ENCODE data around the gene NPIPA3. TPM values are rescaled to one million over a fixed set of nuclear protein-coding genes. Genes with fewer than 3 reads are reported as not detected.
"Not testable (repeated sequence)": the region's sequence is repeated elsewhere in the genome, so short reads cannot be mapped to it uniquely, and the experiment has no call there.

The NPIPA3 gene
- not detected for polyA plus RNA-seq (2013, experiment 1 of 2)
- polyA plus RNA-seq (2013, experiment 2 of 2) = 4.2 TPM

- not testable (repeated sequence) for H3K27ac ChIP-seq (ENCODE audit: low read depth, low read length); H3K9me3 ChIP-seq (ENCODE audit: insufficient read depth, low read depth, low read length); H3K9ac ChIP-seq (ENCODE audit: low read depth, low read length); H3K4me3 ChIP-seq (ENCODE audit: low read length); H3K27me3 ChIP-seq (ENCODE audit: insufficient read depth, low read length); H3K36me3 ChIP-seq (ENCODE audit: insufficient read depth, low read length); H3K4me1 ChIP-seq (ENCODE audit: insufficient read depth, low read length)
- WGBS = no CpG with 5 or more reads among the region's 73 CpGs
Observed at GRCh38 chr16:14703156-14704011, at the start of gene NPIPA3. NPIPA3 (plus strand) TSS chr16:14703411; CDS start chr16:14708944, 5,533 bp downstream.

GRCh38 chr16:14658063-14658462, 45.1 kb upstream of the NPIPA3 start:
- WGBS = 94% methylated on average over 2 of the region's 2 CpGs
- H3K4me1 ChIP-seq (ENCODE audit: insufficient read depth, low read length) = no peaks in the 10 kb centered on the region
- no peak overlapping the region for H3K27ac ChIP-seq (ENCODE audit: low read depth, low read length)
- H3K9me3 ChIP-seq (ENCODE audit: insufficient read depth, low read depth, low read length) = no peaks in the 10 kb centered on the region
- H3K9ac ChIP-seq (ENCODE audit: low read depth, low read length) = no peak overlapping the region
- no peak overlapping the region for H3K4me3 ChIP-seq (ENCODE audit: low read length)
- H3K36me3 ChIP-seq (ENCODE audit: insufficient read depth, low read length) = peaks cover 85% of the 10 kb centered on the region
- no peaks in the 10 kb centered on the region for H3K27me3 ChIP-seq (ENCODE audit: insufficient read depth, low read length)

DNA sequence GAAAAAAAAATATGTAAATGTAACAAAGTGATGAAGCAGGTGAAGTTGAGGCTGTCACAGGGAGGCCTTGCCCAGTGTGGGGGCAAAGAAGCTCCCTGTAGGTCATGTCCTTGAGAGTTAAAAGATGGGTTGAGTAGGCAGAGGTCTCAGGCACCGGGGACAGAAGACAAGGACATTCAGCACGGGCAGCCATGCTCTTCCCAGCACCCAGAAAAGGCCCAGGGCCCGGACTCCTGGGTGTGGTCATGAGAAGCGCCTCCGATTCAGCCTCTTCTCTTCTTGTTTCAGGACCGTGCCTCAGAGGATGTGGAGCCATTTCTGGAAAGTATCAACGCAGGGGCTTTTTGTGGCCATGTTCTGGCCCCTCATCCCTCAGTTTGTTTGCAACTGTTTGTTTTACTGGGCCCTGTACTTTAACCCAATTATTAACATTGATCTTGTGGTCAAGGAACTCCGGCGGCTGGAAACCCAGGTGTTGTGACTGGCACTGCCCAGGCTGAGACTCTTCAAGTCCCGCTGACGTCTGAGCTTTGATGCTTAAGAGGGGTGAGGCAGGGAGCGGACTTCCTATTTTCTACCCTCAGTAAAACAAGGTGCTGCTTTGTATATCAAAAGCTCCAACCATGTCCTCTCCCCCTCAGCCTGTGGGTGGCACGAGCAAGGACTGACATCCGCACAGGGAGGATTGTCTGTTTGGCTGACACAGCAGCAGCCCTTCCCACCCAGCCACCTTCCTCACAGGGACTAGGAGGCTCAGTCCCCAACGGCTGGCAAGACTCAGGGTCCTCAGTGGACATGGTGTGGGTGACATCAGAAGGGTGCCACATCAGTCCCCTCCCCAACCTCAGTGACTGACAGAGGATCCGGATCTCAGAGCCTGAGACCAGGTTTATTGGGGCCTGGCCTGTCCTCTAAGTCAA, 35.6 kb upstream of the NPIPA3 start:
- Histone ChIP-seq H3K9me3 (ENCODE audit: insufficient read depth, low read depth, low read length) (no peaks in the 10 kb centered on the region), H3K4me3 (ENCODE audit: low read length) (no peak overlapping the region), H3K36me3 (ENCODE audit: insufficient read depth, low read length) (peaks cover 62% of the 10 kb centered on the region), H3K4me1 (ENCODE audit: insufficient read depth, low read length) (no peaks in the 10 kb centered on the region), H3K27me3 (ENCODE audit: insufficient read depth, low read length) (no peaks in the 10 kb centered on the region), H3K27ac (ENCODE audit: low read depth, low read length) (no peak overlapping the region), H3K9ac (ENCODE audit: low read depth, low read length) (no peak overlapping the region)
- whole genome bisulfite sequencing = 94% methylated on average over 16 of the region's 16 CpGs

DNA sequence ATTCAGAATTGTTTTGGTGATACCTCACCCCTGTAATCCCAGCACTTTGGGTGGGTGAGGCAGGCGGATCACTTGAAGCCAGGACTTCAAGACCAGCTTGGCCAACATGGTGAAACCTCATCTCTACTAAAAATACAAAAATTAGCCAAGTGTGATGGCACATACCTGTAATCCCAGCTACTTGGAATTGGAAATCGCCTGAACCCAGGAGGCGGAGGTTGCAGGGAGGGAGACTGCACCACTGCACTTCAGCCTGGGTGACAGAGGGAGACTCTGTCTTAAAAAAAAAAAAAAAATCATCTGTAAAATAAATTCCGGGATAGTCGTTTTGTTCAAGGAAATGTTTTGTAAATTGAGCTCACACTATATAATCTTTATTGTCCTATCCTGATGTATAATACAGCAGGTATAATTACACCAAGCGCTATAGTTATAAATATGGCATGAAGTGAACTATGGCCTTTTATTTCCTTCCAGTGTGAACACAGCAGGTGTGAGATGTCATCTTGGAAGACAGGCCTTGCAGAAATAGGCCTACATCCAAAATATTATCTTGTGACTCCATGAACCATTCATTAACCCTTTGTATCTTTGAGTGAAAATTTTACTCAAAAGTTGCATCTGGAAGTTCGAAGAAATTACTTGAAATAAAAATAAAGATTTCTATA, 34.5 kb upstream of the NPIPA3 start:
- WGBS = 95% methylated on average over 4 of the region's 7 CpGs
- Histone ChIP-seq H3K4me1 (ENCODE audit: insufficient read depth, low read length) (no peaks in the 10 kb centered on the region), H3K9me3 (ENCODE audit: insufficient read depth, low read depth, low read length) (no peaks in the 10 kb centered on the region), H3K27ac (ENCODE audit: low read depth, low read length) (no peak overlapping the region), H3K4me3 (ENCODE audit: low read length) (no peak overlapping the region), H3K27me3 (ENCODE audit: insufficient read depth, low read length) (no peaks in the 10 kb centered on the region), H3K9ac (ENCODE audit: low read depth, low read length) (no peak overlapping the region), H3K36me3 (ENCODE audit: insufficient read depth, low read length) (peaks cover 53% of the 10 kb centered on the region)

DNA sequence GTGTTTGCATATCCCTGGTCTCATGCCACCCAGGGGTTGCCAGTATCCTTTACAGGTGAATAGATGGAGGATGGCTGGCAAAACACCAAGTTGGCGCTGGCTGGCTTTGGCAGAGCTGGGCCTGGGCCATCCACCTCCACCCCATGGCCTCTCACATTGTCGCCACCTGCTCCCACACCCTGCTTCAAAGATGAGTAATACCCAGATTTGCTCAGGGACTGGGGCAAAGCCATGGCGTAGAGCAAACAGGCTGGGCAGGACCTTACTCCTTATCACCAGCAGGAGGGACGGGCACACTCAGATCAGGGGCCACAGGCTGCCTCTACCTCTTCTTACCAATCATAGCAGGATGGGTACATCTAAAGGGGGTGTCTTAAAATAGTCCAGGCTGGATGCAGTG, 33.4 kb upstream of the NPIPA3 start:
- Histone ChIP-seq H3K27ac (ENCODE audit: low read depth, low read length) (no peak overlapping the region), H3K36me3 (ENCODE audit: insufficient read depth, low read length) (peaks cover 42% of the 10 kb centered on the region), H3K4me1 (ENCODE audit: insufficient read depth, low read length) (no peaks in the 10 kb centered on the region), H3K27me3 (ENCODE audit: insufficient read depth, low read length) (no peaks in the 10 kb centered on the region), H3K4me3 (ENCODE audit: low read length) (no peak overlapping the region), H3K9ac (ENCODE audit: low read depth, low read length) (no peak overlapping the region), H3K9me3 (ENCODE audit: insufficient read depth, low read depth, low read length) (no peaks in the 10 kb centered on the region)
- WGBS = 94% methylated on average over 4 of the region's 4 CpGs

GRCh38 chr16:14672403-14672971, 30.7 kb upstream of the NPIPA3 start:
- Histone ChIP-seq H3K36me3 (ENCODE audit: insufficient read depth, low read length) (peaks cover 17% of the 10 kb centered on the region), H3K27ac (ENCODE audit: low read depth, low read length) (no peak overlapping the region), H3K4me1 (ENCODE audit: insufficient read depth, low read length) (no peaks in the 10 kb centered on the region), H3K27me3 (ENCODE audit: insufficient read depth, low read length) (no peaks in the 10 kb centered on the region), H3K4me3 (ENCODE audit: low read length) (no peak overlapping the region), H3K9ac (ENCODE audit: low read depth, low read length) (no peak overlapping the region), H3K9me3 (ENCODE audit: insufficient read depth, low read depth, low read length) (no peaks in the 10 kb centered on the region)
- WGBS = 87% methylated on average over 7 of the region's 7 CpGs

DNA sequence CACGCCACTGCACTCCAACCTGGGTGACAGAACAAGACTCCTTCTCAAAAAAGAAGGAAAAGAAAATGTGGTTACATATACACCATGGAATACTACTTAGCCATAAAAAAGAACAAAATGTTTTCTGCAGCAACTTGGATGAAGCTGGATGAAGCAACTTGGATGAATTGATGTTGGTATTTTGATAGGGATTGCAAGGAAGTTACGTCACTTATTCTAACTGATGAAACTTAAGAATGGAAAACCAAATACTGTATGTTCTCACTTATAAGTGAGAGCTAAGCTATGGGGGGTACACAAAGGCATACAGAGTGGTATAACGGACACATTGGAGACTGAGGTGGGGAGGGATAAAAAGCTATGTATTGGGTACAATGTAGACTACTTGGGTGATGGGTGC, 26.6 kb upstream of the NPIPA3 start:
- H3K36me3 ChIP-seq (ENCODE audit: insufficient read depth, low read length) = no peaks in the 10 kb centered on the region
- H3K4me3 ChIP-seq (ENCODE audit: low read length) = no peak overlapping the region
- 86% methylated on average over 2 of the region's 3 CpGs for WGBS
- no peak overlapping the region for H3K9ac ChIP-seq (ENCODE audit: low read depth, low read length)
- no peak overlapping the region for H3K27ac ChIP-seq (ENCODE audit: low read depth, low read length)
- H3K9me3 ChIP-seq (ENCODE audit: insufficient read depth, low read depth, low read length) = no peaks in the 10 kb centered on the region
- H3K27me3 ChIP-seq (ENCODE audit: insufficient read depth, low read length) = no peaks in the 10 kb centered on the region
- no peaks in the 10 kb centered on the region for H3K4me1 ChIP-seq (ENCODE audit: insufficient read depth, low read length)

DNA sequence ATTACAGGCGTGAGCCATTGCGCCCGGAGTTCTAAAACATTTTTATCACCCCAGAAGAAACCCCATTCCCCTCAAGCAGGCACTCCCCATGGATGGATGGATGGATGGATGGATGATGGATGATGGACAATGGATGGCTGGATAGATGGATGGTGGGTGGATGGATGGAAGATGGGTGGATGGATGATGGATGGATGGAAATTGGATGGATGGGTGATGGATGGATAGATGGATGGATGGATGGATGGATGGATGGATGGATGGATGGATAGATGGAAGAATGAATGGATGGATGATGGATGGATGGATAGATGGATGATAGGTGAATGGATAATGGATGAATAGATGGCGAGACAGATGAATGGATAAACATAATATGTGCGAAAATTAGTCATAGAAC, 25.6 kb upstream of the NPIPA3 start:
- Histone ChIP-seq H3K36me3 (ENCODE audit: insufficient read depth, low read length) (no peaks in the 10 kb centered on the region), H3K4me1 (ENCODE audit: insufficient read depth, low read length) (no peaks in the 10 kb centered on the region), H3K4me3 (ENCODE audit: low read length) (no peak overlapping the region), H3K27me3 (ENCODE audit: insufficient read depth, low read length) (no peaks in the 10 kb centered on the region), H3K9ac (ENCODE audit: low read depth, low read length) (no peak overlapping the region), H3K27ac (ENCODE audit: low read depth, low read length) (no peak overlapping the region), H3K9me3 (ENCODE audit: insufficient read depth, low read depth, low read length) (no peaks in the 10 kb centered on the region)
- WGBS = 94% methylated on average over 5 of the region's 5 CpGs

DNA sequence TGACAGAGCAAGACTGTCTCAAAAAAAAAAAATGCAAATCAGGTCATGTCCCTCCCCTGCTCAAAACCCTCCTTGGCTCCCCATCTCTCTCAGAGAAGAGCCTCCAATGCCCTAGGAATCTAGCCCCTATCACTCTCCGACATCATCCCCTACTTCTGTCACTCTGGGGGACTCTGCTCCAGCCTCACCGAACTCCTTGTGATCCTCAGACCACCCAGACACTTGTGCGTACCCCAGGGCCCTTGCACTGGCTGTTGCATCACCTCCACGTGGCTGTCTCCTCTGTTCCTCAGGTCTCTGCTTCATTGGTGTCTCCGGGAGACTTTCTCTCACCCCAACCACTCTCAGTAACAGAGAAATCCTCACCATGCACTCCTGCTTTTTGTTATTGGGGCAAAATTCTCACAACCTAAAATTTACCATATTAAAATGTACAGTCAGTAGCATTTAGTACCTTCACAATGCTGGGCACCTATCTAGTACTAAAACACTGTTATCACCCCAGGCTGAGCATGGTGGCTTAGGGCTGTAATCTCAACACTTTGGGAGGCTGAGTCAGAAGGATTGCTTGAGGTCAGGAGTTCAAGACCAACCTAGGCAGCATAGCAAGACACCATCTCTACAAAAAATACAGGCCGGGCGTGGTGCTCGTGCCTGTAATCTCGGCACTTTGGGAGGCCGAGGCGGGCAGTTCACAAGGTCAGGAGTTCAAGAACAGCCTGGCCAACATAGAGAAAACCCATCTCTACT, 24.3 kb upstream of the NPIPA3 start:
- H3K27me3 ChIP-seq (ENCODE audit: insufficient read depth, low read length) = no peaks in the 10 kb centered on the region
- no peak overlapping the region for H3K9ac ChIP-seq (ENCODE audit: low read depth, low read length)
- 83% methylated on average over 11 of the region's 11 CpGs for WGBS
- no peaks in the 10 kb centered on the region for H3K9me3 ChIP-seq (ENCODE audit: insufficient read depth, low read depth, low read length)
- H3K27ac ChIP-seq (ENCODE audit: low read depth, low read length) = no peak overlapping the region
- no peak overlapping the region for H3K4me3 ChIP-seq (ENCODE audit: low read length)
- no peaks in the 10 kb centered on the region for H3K4me1 ChIP-seq (ENCODE audit: insufficient read depth, low read length)
- no peaks in the 10 kb centered on the region for H3K36me3 ChIP-seq (ENCODE audit: insufficient read depth, low read length)

DNA sequence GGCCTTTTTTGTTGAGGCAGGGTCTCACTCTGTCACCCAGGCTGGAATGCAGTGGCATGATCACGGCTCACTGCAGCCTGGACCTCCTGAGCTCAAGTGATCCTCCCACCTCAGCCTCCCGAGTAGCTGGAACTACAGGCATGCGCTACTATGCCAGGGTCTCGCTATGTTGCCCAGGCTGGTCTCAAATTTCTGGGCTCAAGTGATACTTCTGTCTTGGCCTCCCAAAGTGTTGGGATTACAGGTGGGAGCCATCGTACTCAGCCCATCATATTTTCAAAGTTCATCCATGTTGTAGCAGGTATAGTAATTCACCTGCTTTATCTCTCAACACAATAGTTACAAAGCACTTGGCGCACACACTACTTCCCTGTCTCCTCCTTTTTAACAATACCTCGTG, 22.8 kb upstream of the NPIPA3 start:
- H3K27ac ChIP-seq (ENCODE audit: low read depth, low read length); H3K4me1 ChIP-seq (ENCODE audit: insufficient read depth, low read length); H3K4me3 ChIP-seq (ENCODE audit: low read length); H3K27me3 ChIP-seq (ENCODE audit: insufficient read depth, low read length); H3K36me3 ChIP-seq (ENCODE audit: insufficient read depth, low read length); H3K9ac ChIP-seq (ENCODE audit: low read depth, low read length); H3K9me3 ChIP-seq (ENCODE audit: insufficient read depth, low read depth, low read length): not testable (repeated sequence)
- 92% methylated on average over 7 of the region's 7 CpGs for WGBS
